Measurements from ENCODE around the gene SLC38A3.

Gene SLC38A3

GRCh38 chr3:50196253-50196801, 8.7 kb upstream of the SLC38A3 start:
- Histone ChIP-seq H3K27me3 (ENCODE audit: insufficient read depth, poor library complexity, severe bottlenecking) (peaks cover 31% of the 10 kb centered on the region), H3K27ac (replicated peaks) (no peak overlapping the region), H3K4me3 (replicated peaks; ENCODE audit: insufficient read depth, low read length) (no peak overlapping the region)
- TF ChIP-seq CTCF (IDR thresholded peaks at IDR 0.05; ENCODE audit: insufficient read depth, low read length) (no peak), GABPA (IDR thresholded peaks at IDR 0.05; ENCODE audit: low read depth) (no peak), SPI1 (IDR thresholded peaks at IDR 0.05; ENCODE audit: borderline replicate concordance, low read depth) (no peak), REST (IDR thresholded peaks at IDR 0.05; ENCODE audit: insufficient replicate concordance, low read depth) (no peak), POLR2AphosphoS5 (IDR thresholded peaks at IDR 0.05; ENCODE audit: low read depth) (no peak)
- DNase-seq (ENCODE audit: low read depth in 1 of 2, low spot score in 1 of 2), result no peak

- TF ChIP-seq CTCF (IDR thresholded peaks at IDR 0.05; ENCODE audit: insufficient read depth, low read length), result no peak
- no peak for TF ChIP-seq GABPA (IDR thresholded peaks at IDR 0.05; ENCODE audit: low read depth)
- no peak for TF ChIP-seq REST (IDR thresholded peaks at IDR 0.05; ENCODE audit: insufficient replicate concordance, low read depth)
- TF ChIP-seq POLR2AphosphoS5 (IDR thresholded peaks at IDR 0.05; ENCODE audit: low read depth), result no peak
- no peak for TF ChIP-seq SPI1 (IDR thresholded peaks at IDR 0.05; ENCODE audit: borderline replicate concordance, low read depth)
- Histone ChIP-seq H3K4me3 (replicated peaks; ENCODE audit: insufficient read depth, low read length) (no peak overlapping the region), H3K27me3 (ENCODE audit: insufficient read depth, poor library complexity, severe bottlenecking) (peaks cover 52% of the 10 kb centered on the region), H3K27ac (replicated peaks) (no peak overlapping the region)
- no peak for DNase-seq (ENCODE audit: low read depth in 1 of 2, low spot score in 1 of 2)
These were observed 3.3 kb upstream of the SLC38A3 start for GRCh38 chr3:50201573-50202315.

- no peak for TF ChIP-seq GABPA (IDR thresholded peaks at IDR 0.05; ENCODE audit: low read depth)
- no peak for TF ChIP-seq CTCF (IDR thresholded peaks at IDR 0.05; ENCODE audit: insufficient read depth, low read length)
- TF ChIP-seq POLR2AphosphoS5 (IDR thresholded peaks at IDR 0.05; ENCODE audit: low read depth), result no peak
- no peak for TF ChIP-seq SPI1 (IDR thresholded peaks at IDR 0.05; ENCODE audit: borderline replicate concordance, low read depth)
- TF ChIP-seq REST (IDR thresholded peaks at IDR 0.05; ENCODE audit: insufficient replicate concordance, low read depth), result no peak
- H3K4me3 ChIP-seq (replicated peaks; ENCODE audit: insufficient read depth, low read length), result no peak overlapping the region
- peaks cover 51% of the 10 kb centered on the region for H3K27me3 ChIP-seq (ENCODE audit: insufficient read depth, poor library complexity, severe bottlenecking)
- no peak for DNase-seq (ENCODE audit: low read depth in 1 of 2, low spot score in 1 of 2)
- no peak overlapping the region for H3K27ac ChIP-seq (replicated peaks)
These were observed 2.5 kb upstream of the SLC38A3 start for GRCh38 chr3:50202353-50203112.

All from HL-60 (cell line).